ENCODE data around the gene TTC27. TPM values are rescaled to one million over a fixed set of nuclear protein-coding genes. Genes with fewer than 3 reads are reported as not detected.
A peak's percentile ranks its signal among the peaks of the same experiment; 100 is the strongest.

The TTC27 gene
- total and polyA plus RNA-seq, 2 of the 13 experiments (the other 11 are each of a cell fraction or from before 2014, with no cell fraction given) = 26.7 to 44.7 TPM

- TF ChIP-seq MIER2 (CRISPR knock-in tag; IDR thresholded peaks at IDR 0.05) (0 out of 2 replicates have a peak, but pooled peaks have one; percentile 9), ZNF350 (CRISPR knock-in tag; IDR thresholded peaks at IDR 0.05; ENCODE audit: borderline replicate concordance, low read depth) (peak; percentile 92; the same call in 1 of the 2 replicates), NFIC (IDR thresholded peaks at IDR 0.05; ENCODE audit: low read length) (0 out of 2 replicates have a peak, but pooled peaks have one; percentile 53), FOSL2 (CRISPR knock-in tag; IDR thresholded peaks at IDR 0.05) (no peak), CREB1 (IDR thresholded peaks at IDR 0.05) (peak; percentile 21; the same call in 1 of the 2 replicates), CREB1 (CRISPR knock-in tag; IDR thresholded peaks at IDR 0.05) (peak; percentile 87), ZNF761 (CRISPR knock-in tag; conservative IDR thresholded peaks at IDR 0.05) (peak; percentile 71; the same call in 1 of the 2 replicates), ESRRA (CRISPR knock-in tag; IDR thresholded peaks at IDR 0.05; ENCODE audit: low read depth) (peak; percentile 55; the same call in 1 of the 2 replicates), PHF5A (CRISPR knock-in tag; IDR thresholded peaks at IDR 0.05; ENCODE audit: low read depth, unreplicated experiment) (peak; percentile 66), RBM22 (optimal IDR thresholded peaks at IDR 0.05; ENCODE audit: low read length) (no peak), RNF219 (CRISPR knock-in tag; IDR thresholded peaks at IDR 0.05) (no peak), ZNF253 (CRISPR knock-in tag; IDR thresholded peaks at IDR 0.05; ENCODE audit: borderline replicate concordance) (no peak), PBX3 (CRISPR knock-in tag; IDR thresholded peaks at IDR 0.05; ENCODE audit: borderline replicate concordance) (peak; percentile 56; the same call in 1 of the 2 replicates), ZSCAN29 (CRISPR knock-in tag; conservative IDR thresholded peaks at IDR 0.05) (no peak), KDM6A (CRISPR knock-in tag; IDR thresholded peaks at IDR 0.05; ENCODE audit: low read depth) (no peak), SMAD9 (CRISPR knock-in tag; IDR thresholded peaks at IDR 0.05) (peak; percentile 85; the same call in 1 of the 2 replicates), GZF1 (CRISPR knock-in tag; IDR thresholded peaks at IDR 0.05) (peak; percentile 99), POLR2A (IDR thresholded peaks at IDR 0.05; ENCODE audit: insufficient read depth in 1 of 2, low read depth in 2 of 2, low read length in 2 of 2) (peak; percentile 84 to 91), ZNF614 (CRISPR knock-in tag; IDR thresholded peaks at IDR 0.05; ENCODE audit: borderline replicate concordance) (peak; percentile 83), NCOA1 (CRISPR knock-in tag; IDR thresholded peaks at IDR 0.05) (peak; percentile 82; the same call in 1 of the 2 replicates), EED (CRISPR knock-in tag; IDR thresholded peaks at IDR 0.05) (no peak; the same call in 1 of the 2 replicates), ZSCAN21 (CRISPR knock-in tag; IDR thresholded peaks at IDR 0.05; ENCODE audit: borderline replicate concordance) (0 out of 2 replicates have a peak, but pooled peaks have one; percentile 48), ZNF547 (CRISPR knock-in tag; IDR thresholded peaks at IDR 0.05) (peak; percentile 37; the same call in 1 of the 2 replicates), HOXD1 (CRISPR knock-in tag; IDR thresholded peaks at IDR 0.05) (peak; percentile 51; the same call in 1 of the 2 replicates), MED1 (CRISPR knock-in tag; IDR thresholded peaks at IDR 0.05) (peak; percentile 61; the same call in 1 of the 2 replicates)
These were observed at the start of gene TTC27 (continued) for GRCh38 chr2:32627814-32628579.

Data from HepG2 (cell line).